AG09309 (cell line): ENCODE measurements around the gene TMEM163.

ENCODE experiments used
- DNase-seq: peaks from one replicate; pipeline ENCODE4 v3.0.0-alpha.2; 2010; ENCODE audit warnings: low read depth
- H3K4me3 ChIP-seq: 2 replicates; pipeline ENCODE4 v1.5.1; 2011; ENCODE audit warnings: mild to moderate bottlenecking, low read depth, low read length, moderate library complexity; ENCODE audit not compliant: control insufficient read depth
- TF ChIP-seq, protein P1 (sequence below): IDR thresholded peaks from 2 replicates; pipeline ENCODE4 v1.5.1; 2011; ENCODE audit warnings: mild to moderate bottlenecking, low read depth, low read length, inconsistent platforms; ENCODE audit not compliant: insufficient read depth, control insufficient read depth; ENCODE audit errors: missing control alignments

Gene TMEM163

DNA sequence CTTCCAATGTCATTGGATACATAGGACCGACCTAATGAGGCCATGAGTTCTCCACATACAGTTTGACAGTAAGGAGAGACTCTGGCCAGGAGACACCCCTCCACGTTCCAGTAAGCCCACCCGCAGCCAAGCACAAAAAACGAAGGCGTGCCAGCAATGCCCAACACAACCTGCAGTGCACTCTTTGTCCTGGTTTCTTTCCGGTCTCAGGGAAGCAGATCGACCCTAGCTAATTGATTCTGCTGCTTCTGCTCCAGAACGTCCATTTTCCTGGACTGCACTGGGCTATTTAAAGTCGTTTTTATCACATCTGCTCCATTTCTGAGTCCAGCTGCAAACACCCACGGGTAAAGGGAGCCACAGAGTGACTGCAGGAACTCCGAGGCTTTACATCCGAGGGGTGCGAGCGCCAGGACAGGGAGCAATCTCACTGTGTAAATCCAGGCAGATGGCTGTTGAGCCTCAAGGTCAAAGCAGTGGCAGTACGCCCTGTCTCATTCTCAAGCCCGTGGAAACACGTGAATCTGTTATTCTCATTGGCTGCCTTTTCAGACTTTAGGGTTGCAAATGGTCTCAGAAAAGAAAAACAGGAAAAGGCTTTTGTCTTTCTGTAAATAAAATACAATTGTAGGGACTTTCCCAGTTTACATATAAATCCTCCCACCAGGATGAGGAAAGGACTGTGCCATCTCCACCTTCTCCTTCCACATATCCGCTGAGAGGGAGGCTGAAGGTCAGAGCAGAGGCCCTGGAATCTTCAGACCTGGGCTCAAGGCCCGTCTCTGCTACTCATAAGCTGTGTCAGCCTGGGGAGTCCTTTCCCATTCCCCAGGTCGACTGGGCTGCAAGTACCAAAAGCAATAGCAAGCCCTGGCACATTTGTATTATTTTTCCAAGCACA is 40.7 kb downstream of the TMEM163 start:
- DNase-seq: no peak
- TF ChIP-seq, protein P1, sequence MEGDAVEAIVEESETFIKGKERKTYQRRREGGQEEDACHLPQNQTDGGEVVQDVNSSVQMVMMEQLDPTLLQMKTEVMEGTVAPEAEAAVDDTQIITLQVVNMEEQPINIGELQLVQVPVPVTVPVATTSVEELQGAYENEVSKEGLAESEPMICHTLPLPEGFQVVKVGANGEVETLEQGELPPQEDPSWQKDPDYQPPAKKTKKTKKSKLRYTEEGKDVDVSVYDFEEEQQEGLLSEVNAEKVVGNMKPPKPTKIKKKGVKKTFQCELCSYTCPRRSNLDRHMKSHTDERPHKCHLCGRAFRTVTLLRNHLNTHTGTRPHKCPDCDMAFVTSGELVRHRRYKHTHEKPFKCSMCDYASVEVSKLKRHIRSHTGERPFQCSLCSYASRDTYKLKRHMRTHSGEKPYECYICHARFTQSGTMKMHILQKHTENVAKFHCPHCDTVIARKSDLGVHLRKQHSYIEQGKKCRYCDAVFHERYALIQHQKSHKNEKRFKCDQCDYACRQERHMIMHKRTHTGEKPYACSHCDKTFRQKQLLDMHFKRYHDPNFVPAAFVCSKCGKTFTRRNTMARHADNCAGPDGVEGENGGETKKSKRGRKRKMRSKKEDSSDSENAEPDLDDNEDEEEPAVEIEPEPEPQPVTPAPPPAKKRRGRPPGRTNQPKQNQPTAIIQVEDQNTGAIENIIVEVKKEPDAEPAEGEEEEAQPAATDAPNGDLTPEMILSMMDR: no peak
- H3K4me3 ChIP-seq: no peak overlapping the region

DNA sequence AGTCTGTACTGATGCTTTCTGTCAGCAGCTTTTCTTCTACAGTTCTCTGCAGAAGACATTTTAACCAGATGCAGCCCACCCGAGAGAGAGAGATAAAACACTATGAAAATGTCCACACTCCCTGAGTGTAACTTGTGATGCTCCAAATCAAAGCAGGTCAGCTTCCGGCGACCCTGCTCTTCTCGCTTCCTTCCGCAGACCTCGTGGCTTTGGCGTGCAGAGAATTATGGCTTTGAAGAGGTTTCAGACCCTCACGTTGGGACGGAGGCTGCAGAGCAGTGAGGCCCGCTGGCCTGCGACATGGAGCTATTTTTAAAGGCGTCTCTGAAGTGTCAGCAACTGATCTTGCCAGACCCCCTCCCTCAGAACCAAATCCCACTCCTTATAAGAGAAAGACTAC is 41.8 kb downstream of the TMEM163 start:
- TF ChIP-seq, protein P1: no peak
- no peak for DNase-seq
- no peak overlapping the region for H3K4me3 ChIP-seq

DNA sequence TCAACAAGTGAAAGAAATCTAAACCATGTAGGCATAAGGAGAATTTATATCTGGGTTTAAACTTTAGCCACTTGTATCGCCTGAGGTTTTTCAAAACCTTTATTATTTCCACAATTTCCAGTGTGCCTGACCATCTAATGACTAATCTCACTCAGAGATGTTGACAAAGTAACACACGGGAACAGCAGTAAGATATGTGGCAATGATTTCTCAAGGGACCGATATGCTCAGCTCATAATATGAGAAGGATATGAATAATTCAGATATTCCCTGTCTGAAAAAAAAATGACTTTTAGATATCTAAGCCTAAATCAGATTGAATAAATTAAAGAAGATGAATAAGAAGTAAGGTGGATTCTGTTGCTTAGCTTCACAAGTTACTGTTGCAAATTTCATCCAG is 43.5 kb downstream of the TMEM163 start:
- no peak overlapping the region for H3K4me3 ChIP-seq
- TF ChIP-seq, protein P1: no peak
- DNase-seq: no peak

DNA sequence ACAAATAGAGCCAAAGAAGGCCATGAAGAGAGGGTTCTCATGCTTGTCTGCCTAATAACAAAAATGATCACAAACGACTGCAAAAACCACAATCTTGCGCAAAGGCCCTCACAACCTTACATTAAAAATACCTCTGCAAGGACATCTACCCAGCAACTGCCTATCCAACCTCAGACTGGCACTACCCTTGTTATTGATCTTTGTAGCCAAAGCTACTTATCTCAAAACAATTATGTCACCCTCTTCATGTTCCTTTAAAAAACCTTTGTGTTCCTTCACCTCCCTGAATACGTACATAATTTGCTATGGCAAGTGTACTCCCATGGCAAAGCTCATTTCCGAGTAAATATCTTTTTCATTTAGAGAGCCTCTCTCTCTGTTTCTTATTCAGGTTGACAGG is 44.1 kb downstream of the TMEM163 start:
- DNase-seq: no peak
- TF ChIP-seq, protein P1: no peak
- H3K4me3 ChIP-seq: no peak overlapping the region

DNA sequence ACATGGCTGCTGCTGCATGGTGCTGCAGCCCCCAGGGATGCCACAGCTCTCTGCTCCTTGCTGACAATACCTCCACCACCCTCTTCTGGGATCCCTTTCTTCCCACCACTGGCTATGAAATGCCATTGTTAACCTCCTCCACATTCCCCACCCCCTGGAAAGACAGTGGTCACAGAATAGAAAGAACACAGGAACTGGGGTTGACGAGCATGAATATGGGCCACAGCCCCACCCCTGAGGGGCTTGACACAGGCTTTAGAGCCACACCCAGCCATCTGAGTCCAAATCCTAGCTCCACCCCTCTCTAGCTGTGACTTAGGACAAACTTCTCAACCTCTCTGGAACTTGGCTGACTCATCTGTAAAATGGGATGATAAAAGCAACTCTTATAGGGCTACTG is 47.3 kb downstream of the TMEM163 start:
- no peak for DNase-seq
- TF ChIP-seq, protein P1: no peak
- no peak overlapping the region for H3K4me3 ChIP-seq

DNA sequence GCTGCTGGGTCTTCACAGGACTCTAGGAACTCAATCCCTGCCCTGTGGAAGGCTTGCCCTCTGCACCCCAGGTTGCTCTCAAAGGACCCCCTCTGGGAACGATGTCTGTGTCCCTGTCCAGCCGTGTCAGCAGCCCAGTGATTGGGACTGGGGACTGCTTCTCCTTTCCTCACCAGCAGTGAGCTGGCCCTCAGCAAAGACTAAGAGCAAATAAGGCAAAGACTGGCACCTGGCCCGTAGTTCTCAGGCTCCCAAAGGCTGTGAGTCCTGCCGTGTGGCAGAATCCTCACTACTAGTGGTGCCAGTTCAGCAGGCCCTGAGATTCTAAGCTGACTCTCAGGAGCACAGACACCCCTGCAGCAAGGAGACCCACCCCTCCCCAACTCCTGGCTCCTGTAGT is 47.8 kb downstream of the TMEM163 start:
- no peak for DNase-seq
- no peak overlapping the region for H3K4me3 ChIP-seq
- TF ChIP-seq, protein P1: no peak
